SK-N-MC (cell line): ENCODE measurements around the gene ELMO1.

ENCODE experiments used
- EZH2 ChIP-seq: fragments of 200-600 bp; sonication (generic); IDR thresholded peaks from one replicate; pipeline ENCODE4 v1.6.1; 2017; ENCODE audit warnings: antibody characterized with exemption
- POLR2AphosphoS5 ChIP-seq: IDR thresholded peaks from 2 replicates; pipeline ENCODE4 v1.6.1; 2012; ENCODE audit warnings: mild to moderate bottlenecking, low read depth, low read length, borderline replicate concordance

- TF ChIP-seq POLR2AphosphoS5 (no peak), EZH2 (no peak)
Observed at GRCh38 chr7:36889182-36889581, 559.5 kb downstream of the ELMO1 start.
